NCI-H2171 (cell line): ENCODE measurements around the gene CD72.
"Not testable (repeated sequence)": the region's sequence is repeated elsewhere in the genome, so short reads cannot be mapped to it uniquely, and the experiment has no call there.

ENCODE experiments used
- DNase-seq: peaks from one replicate; lab custom pipeline; 2025; lab: John Stamatoyannopoulos, UW

The CD72 gene

DNA sequence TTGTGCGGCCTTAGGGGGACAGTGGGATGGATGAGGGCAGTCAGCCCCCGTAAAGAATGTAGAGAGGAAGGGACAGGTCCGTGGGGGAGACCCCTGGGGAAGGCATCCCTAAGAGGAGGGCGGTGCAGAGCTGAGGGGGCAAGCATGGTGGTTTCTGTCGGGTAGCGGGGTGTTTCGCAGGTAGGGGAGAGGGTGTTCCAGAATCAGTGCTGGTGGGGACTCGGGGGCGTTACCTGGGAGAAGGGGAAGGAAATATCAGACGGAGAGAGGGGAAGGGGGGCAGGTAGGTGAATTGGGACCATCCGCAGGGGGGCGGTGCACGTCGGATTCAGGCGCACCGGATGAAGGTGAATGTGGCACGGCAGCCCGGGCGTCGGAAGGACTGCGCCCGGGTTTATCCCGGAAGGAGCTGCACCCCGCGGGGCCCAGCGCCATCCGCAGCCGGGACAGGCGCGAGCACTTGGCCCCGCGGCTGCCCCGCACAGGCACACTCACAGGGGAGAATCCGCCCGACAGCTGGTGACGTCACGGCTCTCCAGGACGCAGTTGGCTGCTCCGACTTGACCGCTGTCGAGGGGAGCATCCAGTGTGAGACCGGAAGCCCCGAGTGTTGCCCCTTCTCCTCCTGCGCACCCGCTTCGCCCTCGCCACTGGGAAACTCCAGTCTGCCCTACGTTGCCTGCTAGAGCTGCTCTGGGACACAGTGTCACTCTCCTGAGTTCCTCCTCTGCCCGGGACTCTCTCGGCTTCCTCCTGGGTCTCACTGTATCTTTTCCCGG is 1.3 kb downstream of the CD72 start:
- no peak for DNase-seq

DNA sequence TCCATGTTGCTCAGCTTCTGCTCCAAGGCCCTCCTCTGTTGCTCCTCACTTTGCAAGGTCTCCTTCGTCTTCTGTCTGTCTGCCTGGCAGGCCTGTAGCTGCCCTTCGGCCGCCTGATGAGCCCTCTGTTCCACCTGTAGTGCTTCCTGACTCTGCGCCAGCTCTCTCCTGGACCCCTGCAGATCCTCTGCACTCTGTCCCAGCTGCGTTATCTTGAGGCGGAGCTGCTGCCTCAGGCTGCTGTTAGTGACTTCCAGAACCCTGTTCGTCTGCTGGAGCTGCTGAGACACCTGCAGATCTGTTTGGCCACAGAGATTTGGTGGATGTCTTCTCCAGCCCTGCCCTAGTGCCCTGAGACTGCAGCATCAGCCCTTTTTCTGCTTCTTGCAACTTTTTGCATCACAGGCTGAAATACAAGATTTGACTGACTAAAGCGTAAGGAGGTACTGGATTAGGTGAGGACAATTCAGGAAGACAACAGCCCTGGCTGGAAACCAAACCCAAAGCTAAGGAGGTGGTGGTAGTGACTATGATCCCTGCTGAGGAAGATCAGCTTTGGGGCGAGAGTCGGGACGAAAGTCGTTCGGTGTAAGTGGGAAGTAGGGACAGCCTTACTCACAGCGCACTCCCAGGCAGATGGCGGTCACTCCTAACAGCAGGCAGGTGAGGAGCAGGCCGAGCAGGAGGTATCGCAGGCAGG is 2.1 kb downstream of the CD72 start:
- no peak for DNase-seq

DNA sequence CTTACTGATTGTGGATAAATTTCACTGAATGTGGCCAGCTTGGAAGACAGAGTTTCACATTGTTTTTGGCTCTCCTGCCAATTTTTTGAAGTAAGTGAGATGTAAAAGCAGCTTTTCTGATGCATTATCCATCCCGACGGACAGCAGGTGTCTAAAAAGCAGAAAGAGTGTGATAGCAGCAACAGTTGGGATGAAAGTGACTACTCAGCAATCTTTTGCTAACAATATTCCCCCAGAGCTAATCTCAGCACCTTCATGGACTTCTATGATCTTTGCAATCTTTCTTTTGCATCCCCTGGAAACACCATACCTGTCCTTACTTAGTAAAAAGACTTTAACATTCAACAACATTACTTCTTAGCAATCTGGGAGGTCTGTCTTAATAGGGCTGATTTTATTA is 5.4 kb downstream of the CD72 start:
- DNase-seq = no peak

DNA sequence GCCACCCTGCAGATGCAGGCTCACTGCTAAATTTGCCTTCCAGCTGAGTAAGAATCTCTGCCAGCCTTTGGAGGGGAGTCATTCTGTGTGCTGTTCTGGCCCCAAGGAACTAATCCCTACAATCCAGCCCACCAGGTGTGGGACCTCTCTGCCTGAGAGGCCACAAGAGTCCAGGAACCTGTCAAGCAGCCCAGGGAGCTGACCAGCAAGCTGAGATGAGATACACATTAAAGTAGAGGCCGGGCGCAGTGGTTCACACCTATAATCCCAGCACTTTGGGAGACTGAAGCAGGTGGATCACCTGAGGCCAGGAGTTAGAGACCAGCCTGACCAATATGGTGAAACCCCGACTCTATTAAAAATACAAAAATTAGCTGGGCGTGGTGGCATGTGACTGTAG is 6.1 kb downstream of the CD72 start:
- DNase-seq = not testable (repeated sequence)

DNA sequence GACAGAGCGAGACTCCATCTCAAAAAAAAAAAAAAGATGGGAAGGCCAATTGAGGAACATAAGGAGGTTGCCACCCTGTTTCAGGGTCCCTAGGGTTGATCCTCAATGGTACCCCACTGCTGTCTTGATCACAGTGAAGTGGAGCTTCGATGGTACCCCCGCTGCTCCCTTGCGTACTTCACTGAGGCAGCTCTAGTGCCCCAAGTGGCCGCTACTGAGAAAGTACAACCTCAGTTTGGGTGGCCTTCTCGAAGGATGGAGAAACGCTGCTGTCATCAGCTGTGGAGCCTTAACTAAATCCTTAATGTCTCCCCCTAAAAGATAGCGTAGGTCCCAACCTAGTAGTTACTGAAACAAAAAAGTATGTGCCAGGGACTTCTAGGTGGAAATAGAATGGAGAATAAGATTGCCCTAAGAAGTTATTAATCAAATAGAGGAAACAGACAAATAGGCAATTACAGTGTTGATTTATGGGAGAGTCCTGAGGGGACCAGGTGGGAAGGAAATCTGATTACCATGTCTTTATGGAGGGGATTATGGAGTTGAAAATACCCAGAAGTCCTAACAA is 6.9 kb downstream of the CD72 start:
- no peak for DNase-seq

DNA sequence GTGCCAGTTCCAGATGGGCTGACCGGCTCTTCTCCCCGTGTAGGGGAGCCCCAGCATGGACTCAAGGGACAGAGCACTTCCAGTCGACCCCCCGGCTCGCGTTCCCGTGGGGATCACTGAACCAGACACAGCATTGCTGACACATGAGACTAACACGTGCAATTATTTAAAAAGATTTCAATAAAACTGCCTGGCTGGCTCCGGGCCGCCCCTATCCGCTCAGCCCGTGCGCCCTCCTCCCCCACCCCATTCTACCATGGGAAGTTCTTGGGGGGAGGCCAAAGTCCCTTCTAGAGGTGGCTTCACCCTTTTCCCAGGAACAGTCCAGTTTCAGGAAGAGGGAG is 8.4 kb downstream of the CD72 start:
- no peak for DNase-seq

DNA sequence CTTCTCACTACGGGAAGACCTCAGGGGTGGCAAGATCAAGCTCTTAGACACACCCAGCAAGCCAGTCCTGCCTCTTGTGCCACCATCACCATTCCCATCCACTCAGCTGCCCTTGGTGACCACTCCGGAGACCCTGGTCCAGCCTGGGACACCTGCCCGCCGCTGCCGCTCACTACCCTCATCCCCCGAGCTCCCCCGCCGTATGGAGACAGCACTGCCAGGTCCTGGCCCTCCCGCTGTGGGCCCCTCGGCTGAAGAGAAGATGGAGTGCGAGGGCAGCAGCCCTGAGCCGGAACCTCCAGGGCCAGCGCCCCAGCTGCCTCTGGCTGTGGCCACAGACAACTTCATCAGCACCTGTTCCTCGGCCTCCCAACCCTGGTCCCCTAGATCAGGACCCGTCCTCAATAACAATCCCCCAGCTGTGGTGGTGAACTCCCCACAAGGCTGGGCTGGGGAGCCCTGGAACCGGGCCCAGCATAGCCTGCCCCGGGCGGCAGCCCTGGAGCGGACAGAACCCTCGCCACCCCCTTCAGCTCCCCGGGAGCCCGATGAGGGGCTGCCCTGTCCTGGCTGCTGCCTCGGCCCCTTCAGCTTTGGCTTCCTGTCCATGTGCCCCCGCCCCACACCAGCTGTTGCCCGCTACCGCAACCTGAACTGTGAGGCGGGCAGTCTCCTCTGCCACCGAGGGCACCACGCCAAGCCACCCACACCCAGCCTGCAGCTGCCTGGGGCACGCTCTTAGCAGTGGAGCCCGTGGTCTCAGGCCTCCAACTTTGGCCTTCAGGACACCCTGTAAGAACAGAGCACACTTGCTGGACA is 9.0 kb downstream of the CD72 start:
- no peak for DNase-seq

DNA sequence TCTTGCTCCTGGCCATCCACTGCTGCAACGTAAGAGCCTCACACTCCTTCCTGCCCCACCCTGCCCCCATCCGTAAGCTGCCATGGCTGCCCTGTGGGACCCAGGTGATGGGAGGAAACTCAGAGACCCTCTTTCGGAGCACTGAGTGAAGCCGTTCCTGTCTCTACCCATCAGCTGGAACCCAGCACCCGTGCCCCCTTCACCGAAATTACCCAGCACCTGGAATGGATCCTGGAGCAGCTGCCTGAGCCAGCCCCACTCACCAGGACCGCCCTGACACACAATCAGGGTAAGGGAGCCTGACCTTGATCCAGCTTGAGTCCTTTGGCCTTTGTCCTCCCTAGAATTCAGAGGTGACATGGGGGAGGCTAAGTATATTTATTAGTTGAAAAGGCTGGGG is 10.0 kb downstream of the CD72 start:
- no peak for DNase-seq

DNA sequence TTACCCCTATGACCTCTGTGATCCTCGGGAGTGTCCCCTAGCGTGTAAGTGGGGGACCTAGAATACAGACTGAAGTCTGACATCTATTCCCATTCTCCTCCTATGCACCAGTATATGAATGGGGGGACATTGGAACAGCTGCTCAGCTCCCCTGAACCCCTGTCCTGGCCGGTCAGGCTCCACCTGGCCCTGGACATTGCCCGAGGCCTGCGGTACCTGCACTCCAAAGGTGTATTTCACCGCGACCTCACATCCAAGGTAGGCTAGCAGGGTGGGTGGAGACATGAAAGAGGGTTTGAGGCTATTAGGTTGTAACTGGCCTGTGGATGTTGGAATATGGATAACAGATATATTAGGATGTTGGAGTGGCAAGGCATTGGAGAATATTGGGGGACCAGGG is 11.5 kb downstream of the CD72 start:
- no peak for DNase-seq

DNA sequence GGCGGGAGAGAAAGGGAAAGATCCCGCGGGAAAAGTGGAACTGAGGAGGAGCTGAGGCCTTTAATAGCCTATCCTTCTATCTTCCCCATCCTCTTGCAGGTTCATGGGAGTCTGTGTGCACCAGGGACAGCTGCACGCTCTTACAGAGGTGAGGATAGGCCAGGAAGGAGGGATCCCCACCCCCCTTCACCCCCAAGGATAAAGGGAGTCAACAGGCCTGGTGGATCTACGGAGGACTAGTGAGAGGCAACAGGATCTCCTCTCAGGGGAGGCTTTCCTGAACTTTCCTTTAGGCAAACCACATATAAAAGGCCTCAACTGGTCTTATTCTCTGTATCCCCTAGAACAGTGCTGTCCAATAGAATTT is 12.1 kb downstream of the CD72 start:
- DNase-seq = no peak

DNA sequence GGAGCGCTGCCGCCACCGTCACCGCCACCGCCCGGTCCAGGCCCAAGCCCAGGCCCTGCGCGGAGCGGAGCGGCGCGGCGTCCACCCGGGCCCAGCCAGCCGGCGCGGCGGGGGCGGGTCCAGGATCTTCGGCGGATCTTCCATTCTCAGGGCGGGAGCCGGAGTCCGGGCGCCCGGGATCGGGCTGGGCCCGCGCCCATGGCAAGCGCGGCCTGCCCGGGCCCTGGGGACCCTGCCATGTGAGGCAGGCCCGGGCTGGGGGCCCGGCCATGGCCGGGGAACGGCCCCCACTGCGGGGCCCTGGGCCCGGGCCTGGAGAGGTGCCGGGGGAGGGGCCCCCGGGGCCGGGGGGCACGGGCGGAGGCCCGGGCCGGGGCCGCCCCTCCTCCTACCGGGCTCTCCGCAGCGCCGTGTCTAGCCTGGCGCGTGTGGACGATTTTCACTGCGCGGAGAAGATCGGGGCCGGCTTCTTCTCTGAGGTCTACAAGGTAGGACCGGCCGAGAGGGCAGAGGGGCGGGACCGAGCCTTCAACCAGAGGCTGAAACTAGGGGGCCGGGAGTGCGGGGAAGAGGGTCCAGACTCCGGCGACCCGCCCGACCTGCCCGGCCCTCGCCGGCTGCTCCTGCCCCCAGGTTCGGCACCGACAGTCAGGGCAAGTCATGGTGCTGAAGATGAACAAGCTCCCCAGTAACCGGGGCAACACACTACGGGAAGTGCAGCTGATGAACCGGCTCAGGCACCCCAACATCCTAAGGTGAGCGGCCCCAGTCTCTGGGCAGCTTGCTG is 12.7 kb downstream of the CD72 start:
- DNase-seq = no peak

DNA sequence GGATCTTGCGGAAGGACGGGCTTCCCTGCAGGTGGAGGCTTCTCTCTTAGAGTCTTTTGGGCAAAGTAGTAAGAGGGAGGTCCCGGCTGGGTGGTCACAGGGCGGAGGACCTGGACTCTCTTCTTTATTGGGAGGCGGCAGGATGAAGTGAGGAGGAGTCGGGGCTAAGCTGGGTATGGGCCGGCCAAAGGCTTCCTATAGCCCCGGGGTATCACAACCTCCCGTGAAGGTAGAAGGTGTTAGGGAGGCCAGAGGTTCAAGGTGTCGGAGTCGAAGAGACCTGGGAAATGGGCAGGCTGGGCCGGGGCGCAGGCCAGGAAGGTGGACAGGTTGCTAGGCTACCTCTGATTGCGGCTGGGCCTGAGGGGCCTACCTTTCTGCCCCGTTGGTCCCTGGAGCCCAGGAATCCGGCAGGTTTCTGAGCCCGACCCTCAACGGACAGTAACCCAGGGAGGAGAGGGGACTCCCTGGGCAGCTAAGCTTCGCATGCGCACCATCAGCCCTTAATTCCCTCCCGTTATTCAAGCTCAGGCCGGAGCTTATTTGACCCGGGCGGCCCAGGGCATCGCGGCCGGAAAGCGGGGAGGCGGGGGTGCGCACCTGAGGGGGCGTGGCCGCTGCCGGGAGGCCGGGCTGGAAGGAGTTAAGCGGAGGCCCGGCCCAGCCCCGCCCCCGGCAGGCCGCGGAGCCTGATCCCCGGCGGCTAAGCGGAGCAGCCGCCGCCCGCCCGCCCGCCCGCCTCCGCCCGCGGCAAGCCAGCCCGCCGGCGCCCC is 13.4 kb downstream of the CD72 start, which contains the start of gene TESK1:
Gene TESK1 (plus strand): TSS at position 685 of the 773 bp plus-strand sequence. CDS start 358 bp downstream, outside the sequence.
- DNase-seq = peak; percentile 50

DNA sequence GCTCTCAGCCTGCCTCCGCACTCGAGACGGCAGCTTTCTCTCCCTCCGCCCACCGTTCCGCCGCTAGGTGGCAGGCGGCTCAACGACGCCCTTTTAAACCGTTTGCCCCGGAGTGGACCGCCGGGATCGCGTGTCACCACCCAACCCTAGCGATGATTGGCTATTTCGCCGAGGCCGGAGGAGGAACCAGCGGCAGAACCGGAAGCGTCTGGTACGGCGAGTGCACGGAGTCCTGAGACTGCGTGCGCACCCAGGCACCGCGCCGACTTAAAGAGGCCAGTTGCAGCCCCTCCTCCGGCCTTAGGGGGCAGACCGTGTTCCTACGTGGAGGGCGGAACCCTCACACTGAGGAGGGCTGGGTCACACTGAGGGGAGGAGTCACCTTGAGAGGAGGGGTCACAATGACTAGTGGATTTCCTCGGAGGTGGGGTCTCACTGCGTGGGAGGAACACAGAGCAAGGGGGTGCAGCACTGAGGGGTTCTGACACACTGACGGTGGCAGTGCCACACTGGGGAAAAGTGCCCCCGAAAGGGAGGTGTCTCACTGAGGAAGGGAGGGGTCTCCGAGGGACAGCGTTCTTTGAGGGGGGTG is 14.1 kb downstream of the CD72 start:
- DNase-seq = peak; percentile 94

DNA sequence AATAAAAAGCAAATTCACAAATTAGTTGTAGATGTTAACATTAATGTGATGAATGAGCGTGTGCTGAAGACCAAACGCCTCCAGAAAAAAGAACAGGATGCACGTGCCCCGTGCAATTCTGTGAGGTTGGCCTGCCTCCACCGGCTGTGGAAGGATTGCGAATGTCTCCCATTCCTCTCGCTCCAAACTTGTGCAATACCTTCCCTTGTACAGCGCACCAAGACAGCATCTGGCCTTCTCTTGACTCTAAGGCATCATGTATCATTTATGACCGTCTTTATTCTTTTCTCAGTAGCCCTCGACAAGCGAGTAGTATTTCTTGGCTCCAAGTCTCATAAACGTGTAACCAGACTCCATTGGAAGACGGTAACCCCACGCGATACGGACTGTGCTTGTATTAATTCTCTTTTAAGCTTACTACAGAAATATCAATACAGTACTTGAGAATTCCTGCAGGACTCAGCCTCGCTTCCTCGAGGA is 14.7 kb downstream of the CD72 start:
- DNase-seq = no peak

DNA sequence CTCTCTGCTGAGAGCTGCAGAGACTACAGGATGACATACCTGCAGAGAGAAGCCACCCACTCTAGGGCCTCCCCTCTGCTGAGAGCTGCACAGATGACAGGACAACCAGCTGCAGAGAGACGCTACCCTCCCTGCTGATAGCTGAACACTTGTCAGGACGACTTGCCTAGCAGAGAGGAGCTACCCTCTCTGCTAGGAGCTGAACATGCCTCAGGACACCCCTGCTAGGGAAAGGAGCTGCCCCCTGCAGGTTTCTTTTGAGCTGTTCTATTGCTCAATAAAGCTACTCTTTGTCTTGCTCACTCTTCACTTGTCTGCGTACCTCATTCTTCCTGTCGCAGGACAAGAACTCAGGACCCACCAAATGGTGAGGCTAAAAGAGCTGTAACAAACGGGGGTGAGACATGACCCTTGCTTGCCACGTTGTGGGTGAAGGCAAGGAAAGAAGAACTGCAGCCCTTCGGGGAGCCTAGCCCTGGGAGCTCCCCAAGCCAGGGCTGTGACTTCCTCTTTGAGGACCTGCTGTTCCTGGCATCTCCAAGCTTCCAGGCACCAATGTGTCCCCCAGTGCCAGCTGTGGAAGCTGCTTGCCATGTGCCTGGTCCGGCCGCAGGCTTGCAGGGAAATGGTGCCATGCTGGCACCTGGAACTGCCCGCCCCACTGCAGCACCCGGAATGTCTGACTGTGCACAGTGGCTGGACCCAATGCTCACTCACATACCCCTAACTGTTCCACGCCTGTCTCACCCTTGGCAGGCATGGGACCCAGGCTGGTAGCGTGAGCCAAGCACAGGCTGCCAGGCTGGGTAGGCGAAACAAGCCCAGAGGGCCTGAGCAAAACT is 18.2 kb downstream of the CD72 start:
- DNase-seq = no peak

DNA sequence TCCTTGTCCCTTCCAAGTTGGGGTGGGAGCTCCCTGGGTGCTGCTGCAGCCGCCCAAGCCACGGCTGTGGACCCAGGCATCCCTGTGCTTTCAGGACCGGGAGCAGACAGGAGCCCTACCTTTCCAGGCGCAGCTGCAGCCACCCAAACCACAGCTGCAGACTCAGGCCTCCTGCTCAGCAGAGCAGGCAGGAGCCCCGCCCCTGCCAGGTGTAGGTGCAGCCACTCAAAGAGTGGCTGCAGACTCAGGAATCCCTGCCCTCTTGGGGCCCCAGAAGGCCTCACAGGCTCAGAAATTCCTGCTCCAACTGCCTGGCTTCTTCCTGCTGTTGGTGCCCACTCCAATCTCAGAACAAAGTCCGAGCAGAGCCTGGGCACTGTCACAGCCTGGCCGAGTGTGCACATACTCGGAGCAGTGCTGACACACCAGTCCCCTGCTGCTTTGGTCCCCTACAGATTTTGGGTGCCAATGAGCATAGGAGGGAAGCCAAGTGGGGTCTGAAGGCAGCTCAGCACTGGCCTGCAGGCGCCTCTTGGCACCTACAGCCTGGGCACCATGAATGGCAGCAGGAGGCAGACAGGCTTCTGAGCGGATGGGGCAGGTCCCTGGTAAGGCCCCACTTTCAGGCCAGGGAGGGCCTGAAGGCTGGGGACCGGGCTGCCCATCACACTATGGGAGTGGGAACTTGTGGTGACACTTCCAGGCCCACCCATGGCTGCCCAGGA is 19.2 kb downstream of the CD72 start:
- no peak for DNase-seq

DNA sequence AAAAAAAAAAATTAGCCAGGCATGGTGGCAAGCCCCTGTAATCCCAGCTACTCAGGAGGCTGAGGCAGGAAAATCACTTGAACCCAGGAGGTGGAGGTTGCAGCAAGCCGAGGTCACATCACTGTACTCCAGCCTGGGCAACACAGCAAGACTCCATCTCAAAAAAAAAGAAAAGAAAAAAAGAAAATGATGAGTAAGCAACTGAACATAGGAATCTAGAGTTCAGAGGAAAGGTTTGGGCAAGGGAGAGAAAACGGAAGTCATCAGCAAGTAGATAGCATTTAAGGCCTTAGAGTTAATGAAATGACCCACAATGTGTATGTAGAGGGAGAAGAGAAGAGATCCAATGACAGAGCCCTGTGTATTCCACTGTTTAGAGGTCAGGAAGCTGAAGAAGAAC is 21.3 kb downstream of the CD72 start:
- DNase-seq = not testable (repeated sequence)

DNA sequence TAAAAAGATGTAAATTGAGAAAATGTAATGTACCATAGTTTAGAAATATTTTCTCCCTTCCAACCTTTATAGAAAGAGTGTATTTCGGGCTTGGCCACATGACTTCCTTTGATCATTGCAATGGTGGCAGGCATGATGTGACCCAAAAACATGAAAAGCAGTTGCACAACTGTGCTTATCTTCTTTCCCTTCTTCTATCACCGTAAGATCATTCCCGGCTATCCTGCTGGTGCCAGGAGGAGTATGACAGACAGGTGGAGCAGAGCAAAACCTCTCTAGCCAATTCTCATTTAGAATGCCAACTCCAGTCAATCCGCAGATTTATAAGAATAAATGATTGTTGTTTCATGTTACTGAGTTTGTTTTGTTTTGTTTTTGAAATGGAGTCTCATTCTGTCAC is 23.7 kb downstream of the CD72 start:
- no peak for DNase-seq

DNA sequence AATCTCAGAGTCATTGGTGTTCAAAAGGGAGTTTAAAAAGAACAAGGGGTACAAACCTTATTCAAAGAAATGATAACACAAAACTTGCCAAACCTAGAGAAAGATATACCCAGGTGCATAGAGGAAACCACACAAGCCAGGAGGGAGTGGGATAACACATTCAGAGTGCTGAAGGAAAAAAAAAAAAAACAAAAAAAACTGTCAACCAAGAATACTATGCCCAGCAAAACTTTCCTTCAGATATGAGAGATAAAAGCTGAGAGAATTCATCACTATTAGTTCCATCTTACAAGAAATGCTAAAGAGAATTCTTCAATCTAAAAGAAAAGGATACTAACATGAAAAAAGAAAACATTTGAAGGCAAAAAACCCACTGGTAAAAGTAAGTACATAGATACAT is 24.6 kb downstream of the CD72 start:
- no peak for DNase-seq
